Coronary artery (tissue), 2 donors: Measurements from ENCODE around the gene DDAH2.

Source experiments
- DNase-seq: peaks from one replicate; pipeline ENCODE4 v3.0.0-alpha.2; 2017; ENCODE audit warnings: low spot score
- H3K27ac ChIP-seq, 2 donors: fragments of 200-600 bp; sonication (generic); one replicate each; pipeline ENCODE4 v1.5.1; 2016 to 2019
- H3K4me3 ChIP-seq: fragments of 200-600 bp; sonication (generic); 2 replicates; pipeline ENCODE4 v1.5.1; 2016; ENCODE audit warnings: mild to moderate bottlenecking, moderate library complexity
- CTCF ChIP-seq: fragments of 200-600 bp; sonication (generic); IDR thresholded peaks from one replicate; pipeline ENCODE4 v1.5.1; 2019; ENCODE audit warnings: antibody characterized with exemption

Gene DDAH2

GRCh38 chr6:31718265-31718664 is 10.8 kb downstream of the DDAH2 start:
- DNase-seq: no peak
- Histone ChIP-seq H3K27ac (no peak overlapping the region), H3K4me3 (no peak overlapping the region)
- no peak for TF ChIP-seq CTCF

GRCh38 chr6:31717499-31718222 is 11.4 kb downstream of the DDAH2 start:
- no peak overlapping the region for H3K27ac ChIP-seq
- no peak for DNase-seq
- no peak for TF ChIP-seq CTCF
- H3K4me3 ChIP-seq: no peak overlapping the region

GRCh38 chr6:31715022-31715958 is 13.8 kb downstream of the DDAH2 start, which contains the start of gene LY6G6D:
Gene LY6G6D (plus strand): TSS chr6:31715348. CDS start chr6:31715356, 8 bp downstream.
- Histone ChIP-seq H3K4me3 (no peak within 1 kb of the TSS), H3K27ac (no peak within 1 kb of the TSS)
- TF ChIP-seq CTCF: no peak
- no peak for DNase-seq

- no peak for TF ChIP-seq CTCF
- Histone ChIP-seq H3K27ac (no peak overlapping the region), H3K4me3 (no peak overlapping the region)
- DNase-seq: no peak
These were observed 15.0 kb downstream of the DDAH2 start for GRCh38 chr6:31713991-31714684.

GRCh38 chr6:31713465-31713864 is 15.6 kb downstream of the DDAH2 start:
- TF ChIP-seq CTCF: no peak
- DNase-seq: no peak
- Histone ChIP-seq H3K4me3 (no peak overlapping the region), H3K27ac (no peak overlapping the region)

- no peak for TF ChIP-seq CTCF
- no peak for DNase-seq
- Histone ChIP-seq H3K27ac (no peak overlapping the region), H3K4me3 (no peak overlapping the region)
These were observed 16.8 kb downstream of the DDAH2 start for GRCh38 chr6:31712296-31712695.
